ENCODE results near the gene TMEM132A. TPM values are rescaled to one million over a fixed set of nuclear protein-coding genes. Genes with fewer than 3 reads are reported as not detected.

TMEM132A gene
- polyA plus RNA-seq, 1 of the 3 experiments (the other 2 are of a cell fraction) = 66.9 TPM

- Histone ChIP-seq H2AFZ (ENCODE audit: low read depth) (no peak overlapping the region), H3K9me3 (no peaks in the 10 kb centered on the region), H3K9ac (no peak overlapping the region), H3F3A (replicated peaks; ENCODE audit: insufficient read depth) (no peaks in the 10 kb centered on the region), H3K4me3 (ENCODE audit: low read depth in 2 of 2, low read length in 1 of 2) (no peak overlapping the region), H3K27ac (ENCODE audit: low read depth in 2 of 2, low read length in 1 of 2) (no peak overlapping the region), H4K20me1 (ENCODE audit: insufficient read depth) (no peaks in the 10 kb centered on the region), H3K9me2 (no peaks in the 10 kb centered on the region), H3K36me3 (replicated peaks in 1 of 2; ENCODE audit: control insufficient read depth in 1 of 2, insufficient read depth in 2 of 2, low read length in 1 of 2) (no peaks in the 10 kb centered on the region), H3K4me1 (ENCODE audit: control insufficient read depth in 1 of 2, insufficient read depth in 2 of 2, low read depth in 1 of 2, low read length in 1 of 2) (no peaks in the 10 kb centered on the region), H3K79me2 (ENCODE audit: insufficient read depth) (no peaks in the 10 kb centered on the region), H3K27me3 (ENCODE audit: insufficient read depth) (no peaks in the 10 kb centered on the region), H3K4me2 (no peak overlapping the region)
- DNase-seq = no peak
- 82% methylated on average over 8 of the region's 8 CpGs for WGBS (ENCODE audit: low lambda C conversion rate)
- POLR2A ChIA-PET = no interaction called here
- TF ChIP-seq IRF3 (IDR thresholded peaks at IDR 0.05; ENCODE audit: low read depth, low read length) = no peak
- TF ChIP-seq MEF2A (IDR thresholded peaks at IDR 0.05; ENCODE audit: borderline replicate concordance, low read depth) = no peak
- TF ChIP-seq EP300 (IDR thresholded peaks at IDR 0.05; ENCODE audit: borderline replicate concordance in 1 of 2, low read depth in 1 of 2, low read length in 1 of 2) = no peak
- no peak for TF ChIP-seq JUND (IDR thresholded peaks at IDR 0.05)
- TF ChIP-seq USF1 (IDR thresholded peaks at IDR 0.05; ENCODE audit: borderline replicate concordance, low read depth) = no peak
- TF ChIP-seq PBX3 (IDR thresholded peaks at IDR 0.05) = no peak
- CTCF ChIA-PET = no interaction called here
Observed at GRCh38 chr11:60951606-60951903, 27.3 kb downstream of the TMEM132A start.

- DNase-seq = no peak
- H3K27ac ChIP-seq (ENCODE audit: low read depth in 2 of 2, low read length in 1 of 2) = no peak within 1 kb of the TSS
- ChIA-PET CTCF (interaction anchor here (0.7 to 1.3 kb wide), 2 partner anchors 12 to 18 kb away, joined by 3 to 4 read pairs; no protein-coding TSS in a partner anchor), POLR2A (no interaction called here)
- 84% methylated on average over 23 of the region's 23 CpGs for WGBS (ENCODE audit: low lambda C conversion rate)
- no peaks in the 10 kb centered on the region for H3K4me1 ChIP-seq (ENCODE audit: control insufficient read depth in 1 of 2, insufficient read depth in 2 of 2, low read depth in 1 of 2, low read length in 1 of 2)
- H3K9ac ChIP-seq = no peak within 1 kb of the TSS
- no peaks in the 10 kb centered on the region for H4K20me1 ChIP-seq (ENCODE audit: insufficient read depth)
- H3K36me3 ChIP-seq (replicated peaks in 1 of 2; ENCODE audit: control insufficient read depth in 1 of 2, insufficient read depth in 2 of 2, low read length in 1 of 2) = no peaks in the 10 kb centered on the region
- H2AFZ ChIP-seq (ENCODE audit: low read depth) = no peak within 1 kb of the TSS
- H3F3A ChIP-seq (replicated peaks; ENCODE audit: insufficient read depth) = no peaks in the 10 kb centered on the region
- no peaks in the 10 kb centered on the region for H3K9me2 ChIP-seq
- H3K27me3 ChIP-seq (ENCODE audit: insufficient read depth) = no peaks in the 10 kb centered on the region
- no peak for TF ChIP-seq NFIC (IDR thresholded peaks at IDR 0.05; ENCODE audit: borderline replicate concordance)
- H3K4me3 ChIP-seq (ENCODE audit: low read depth in 2 of 2, low read length in 1 of 2) = no peak within 1 kb of the TSS
- no peaks in the 10 kb centered on the region for H3K9me3 ChIP-seq
- no peaks in the 10 kb centered on the region for H3K79me2 ChIP-seq (ENCODE audit: insufficient read depth)
- no peak within 1 kb of the TSS; the same call in 1 of the 2 replicates for H3K4me2 ChIP-seq
Observed at GRCh38 chr11:60951904-60952741, 27.9 kb downstream of the TMEM132A start, which contains the start of gene SLC15A3. Gene SLC15A3, minus strand, starts transcription at chr11:60952176. Its CDS starts 625 bp downstream, at chr11:60951551.
